HepG2 (cell line): Measurements from ENCODE around the gene MEG3. TPM values are rescaled to one million over a fixed set of nuclear protein-coding genes. Genes with fewer than 3 reads are reported as not detected.

ENCODE experiments used
- JDP2 ChIP-seq: sonication (generic); formaldehyde crosslinking; IDR thresholded peaks from 2 replicates; pipeline ENCODE4 v1.8.1; 2022; ENCODE audit warnings: missing genetic modification reagents, borderline replicate concordance
- MED1 ChIP-seq: sonication (generic); formaldehyde crosslinking; IDR thresholded peaks from 2 replicates; pipeline ENCODE4 v1.4.0; 2020; ENCODE audit warnings: missing genetic modification reagents
- RXRB ChIP-seq: IDR thresholded peaks from 2 replicates; pipeline ENCODE4 v1.6.1; 2016; ENCODE audit warnings: borderline replicate concordance, missing genetic modification reagents, missing compliant biosample characterization
- SALL1 ChIP-seq: sonication (generic); formaldehyde crosslinking; IDR thresholded peaks from 2 replicates; pipeline ENCODE4 v1.8.0; 2022; ENCODE audit warnings: mild to moderate bottlenecking, missing genetic modification reagents
- THRA ChIP-seq: sonication (generic); formaldehyde crosslinking; IDR thresholded peaks from 2 replicates; pipeline ENCODE4 v1.4.0; 2020; ENCODE audit warnings: missing genetic modification reagents, borderline replicate concordance
- ZNF17 ChIP-seq: sonication (generic); formaldehyde crosslinking; IDR thresholded peaks from 2 replicates; pipeline ENCODE4 v1.5.0; 2020; ENCODE audit warnings: mild to moderate bottlenecking, missing genetic modification reagents
- polyA plus RNA-seq, 8 experiments: library from polyadenylated mRNA; depleted of rRNA in 3 of 8; stranded (reverse) in 7 of 8; unstranded in 1 of 8; fragments of >200 nt; fragmentation: Illumina TruSeq in 4 of 8; extraction: Trizol in 4 of 8; gene quantifications; 2 replicates each; pipeline versions ENCODE4 v1.2.1 to v1.2.3, GENCODE V29; 2011 to 2016; ENCODE audit warnings: low read depth in 4 of 8, missing spikeins in 1 of 8, mixed read lengths in 1 of 8; ENCODE audit not compliant: insufficient read depth in 1 of 8
- total RNA-seq, 5 experiments: library from RNA; depleted of rRNA; stranded (reverse); fragments of >200 nt; fragmentation: Illumina TruSeq; extraction: Trizol; gene quantifications; 2 replicates each; pipeline ENCODE4 v1.2.3, GENCODE V29; 2016; ENCODE audit warnings: low read depth in 1 of 5
- TF ChIP-seq, protein P1 (sequence below): sonication (generic); formaldehyde crosslinking; IDR thresholded peaks from 2 replicates; pipeline ENCODE4 v1.4.0; 2020; ENCODE audit warnings: missing genetic modification reagents, borderline replicate concordance

Gene MEG3
- total and polyA plus RNA-seq, 2 of the 13 experiments (the other 11 are each of a cell fraction or from before 2014, with no cell fraction given) = 0.17 TPM; not detected in 1

DNA sequence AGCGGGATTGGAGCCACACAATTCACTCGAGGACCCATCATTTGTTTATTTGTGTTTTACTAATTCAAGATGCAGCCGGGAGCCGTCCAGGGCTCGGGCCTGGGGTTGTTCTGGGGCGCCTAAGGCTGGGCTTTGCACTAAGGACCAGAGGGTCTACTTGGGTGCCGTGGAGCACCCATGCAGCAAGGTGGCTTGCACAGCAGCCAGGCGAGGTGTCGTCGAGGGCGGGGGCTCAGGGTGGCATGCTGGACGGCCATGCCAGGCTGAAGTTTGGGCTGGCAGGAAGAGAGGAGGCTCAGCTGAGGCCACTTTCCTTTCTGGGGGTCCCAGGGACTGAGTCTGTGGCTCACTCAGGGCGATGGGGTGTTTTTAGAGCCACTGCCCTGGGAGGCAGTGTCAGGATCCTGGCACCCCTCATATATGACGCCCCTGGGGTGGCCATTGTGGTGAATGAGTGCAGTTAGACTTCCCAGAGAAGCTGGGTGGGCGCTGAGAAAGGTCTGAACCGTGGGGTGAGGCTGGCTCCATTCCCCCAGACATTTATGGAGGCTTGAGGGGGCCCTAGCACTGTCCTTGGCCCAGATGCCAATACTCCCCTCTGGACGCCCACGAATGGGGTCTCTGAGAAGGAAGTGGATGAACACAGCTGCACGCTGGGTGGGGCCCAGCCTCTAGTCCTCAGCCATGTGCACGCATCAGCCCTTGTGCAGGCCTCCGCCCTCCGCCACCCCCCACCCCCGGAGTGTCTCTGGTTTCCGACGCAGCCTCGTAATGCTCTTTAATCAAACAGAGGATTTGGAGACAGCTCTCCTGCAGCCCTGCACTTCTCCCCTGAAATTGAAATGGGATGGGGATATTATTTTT, 11.3 kb downstream of the MEG3 start (continued):
- TF ChIP-seq, protein P1, sequence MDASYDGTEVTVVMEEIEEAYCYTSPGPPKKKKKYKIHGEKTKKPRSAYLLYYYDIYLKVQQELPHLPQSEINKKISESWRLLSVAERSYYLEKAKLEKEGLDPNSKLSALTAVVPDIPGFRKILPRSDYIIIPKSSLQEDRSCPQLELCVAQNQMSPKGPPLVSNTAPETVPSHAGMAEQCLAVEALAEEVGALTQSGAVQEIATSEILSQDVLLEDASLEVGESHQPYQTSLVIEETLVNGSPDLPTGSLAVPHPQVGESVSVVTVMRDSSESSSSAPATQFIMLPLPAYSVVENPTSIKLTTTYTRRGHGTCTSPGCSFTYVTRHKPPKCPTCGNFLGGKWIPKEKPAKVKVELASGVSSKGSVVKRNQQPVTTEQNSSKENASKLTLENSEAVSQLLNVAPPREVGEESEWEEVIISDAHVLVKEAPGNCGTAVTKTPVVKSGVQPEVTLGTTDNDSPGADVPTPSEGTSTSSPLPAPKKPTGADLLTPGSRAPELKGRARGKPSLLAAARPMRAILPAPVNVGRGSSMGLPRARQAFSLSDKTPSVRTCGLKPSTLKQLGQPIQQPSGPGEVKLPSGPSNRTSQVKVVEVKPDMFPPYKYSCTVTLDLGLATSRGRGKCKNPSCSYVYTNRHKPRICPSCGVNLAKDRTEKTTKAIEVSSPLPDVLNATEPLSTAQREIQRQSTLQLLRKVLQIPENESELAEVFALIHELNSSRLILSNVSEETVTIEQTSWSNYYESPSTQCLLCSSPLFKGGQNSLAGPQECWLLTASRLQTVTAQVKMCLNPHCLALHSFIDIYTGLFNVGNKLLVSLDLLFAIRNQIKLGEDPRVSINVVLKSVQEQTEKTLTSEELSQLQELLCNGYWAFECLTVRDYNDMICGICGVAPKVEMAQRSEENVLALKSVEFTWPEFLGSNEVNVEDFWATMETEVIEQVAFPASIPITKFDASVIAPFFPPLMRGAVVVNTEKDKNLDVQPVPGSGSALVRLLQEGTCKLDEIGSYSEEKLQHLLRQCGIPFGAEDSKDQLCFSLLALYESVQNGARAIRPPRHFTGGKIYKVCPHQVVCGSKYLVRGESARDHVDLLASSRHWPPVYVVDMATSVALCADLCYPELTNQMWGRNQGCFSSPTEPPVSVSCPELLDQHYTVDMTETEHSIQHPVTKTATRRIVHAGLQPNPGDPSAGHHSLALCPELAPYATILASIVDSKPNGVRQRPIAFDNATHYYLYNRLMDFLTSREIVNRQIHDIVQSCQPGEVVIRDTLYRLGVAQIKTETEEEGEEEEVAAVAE (CRISPR knock-in tag) = no peak
- TF ChIP-seq THRA = no peak
- no peak for TF ChIP-seq JDP2
- TF ChIP-seq MED1 (CRISPR knock-in tag) = no peak
- TF ChIP-seq ZNF17 (CRISPR knock-in tag) = no peak
- no peak for TF ChIP-seq RXRB
- no peak for TF ChIP-seq SALL1
